ENCODE results near the gene SLC35B1. TPM values are rescaled to one million over a fixed set of nuclear protein-coding genes. Genes with fewer than 3 reads are reported as not detected.

Gene SLC35B1
- total RNA-seq, 2 experiments from 2014 or later: 50.4 TPM

- Mint-ChIP-seq H3K36me3 (ENCODE audit: low read depth) (peaks cover 81% of the 10 kb centered on the region), H3K9me3 (no peaks in the 10 kb centered on the region), H3K4me1 (peaks cover 53% of the 10 kb centered on the region), H3K4me3 (peak overlapping the region; percentile 26), H3K27ac (peak overlapping the region; percentile 90), H3K27me3 (no peaks in the 10 kb centered on the region)
- ChIA-PET CTCF (interaction anchor here (0.9 to 3.1 kb wide), 11 partner anchors 8 to 281 kb away, joined by 3 to 10 read pairs (median 4); partner anchors contain the start of genes FAM117A and SLC35B1), POLR2A (interaction anchor here (0.7 to 7.1 kb wide), 12 partner anchors 8 to 503 kb away, joined by 3 to 100 read pairs (median 7); partner anchors contain the start of genes FAM117A, KAT7 and SLC35B1)
- DNase-seq: peak; percentile 49
Observed at GRCh38 chr17:49715717-49716279, 8.0 kb upstream of the SLC35B1 start.

- POLR2A ChIA-PET: interaction anchor here (0.7 to 7.1 kb wide), 11 partner anchors 12 to 503 kb away, joined by 3 to 100 read pairs (median 7); partner anchors contain the start of genes FAM117A and KAT7
- Mint-ChIP-seq H3K9me3 (no peaks in the 10 kb centered on the region), H3K4me3 (peak overlapping the region; percentile 26), H3K4me1 (peaks cover 54% of the 10 kb centered on the region), H3K27me3 (no peaks in the 10 kb centered on the region), H3K36me3 (ENCODE audit: low read depth) (peaks cover 81% of the 10 kb centered on the region), H3K27ac (peak overlapping the region; percentile 90)
- CTCF ChIA-PET: interaction anchor here (0.6 to 1.9 kb wide), 14 partner anchors 10 to 282 kb away, joined by 3 to 10 read pairs (median 4); partner anchors contain the start of genes FAM117A and KAT7
- peak; percentile 61 for DNase-seq
Observed at GRCh38 chr17:49715216-49715615, 7.5 kb upstream of the SLC35B1 start.

GRCh38 chr17:49708515-49709183, 885 bp upstream of the SLC35B1 start:
- ChIA-PET CTCF (interaction anchor here (0.5 to 3.7 kb wide), 32 partner anchors 9 to 288 kb away, joined by 3 to 38 read pairs (median 6); partner anchors contain the start of genes FAM117A and KAT7), POLR2A (interaction anchor here (0.7 to 6.7 kb wide), 28 partner anchors 8 to 764 kb away, joined by 3 to 90 read pairs (median 5); partner anchors contain the start of genes FAM117A, KAT7, PHB1 and SNF8)
- peak; percentile 37 for DNase-seq
- peaks cover 54% of the 10 kb centered on the region for H3K36me3 Mint-ChIP-seq (ENCODE audit: low read depth)
- no peaks in the 10 kb centered on the region for H3K9me3 Mint-ChIP-seq
- H3K4me1 Mint-ChIP-seq: peaks cover 56% of the 10 kb centered on the region
- peak overlapping the region; percentile 90 for H3K4me3 Mint-ChIP-seq
- peak overlapping the region; percentile 93 for H3K27ac Mint-ChIP-seq
- H3K27me3 Mint-ChIP-seq: no peaks in the 10 kb centered on the region

DNA sequence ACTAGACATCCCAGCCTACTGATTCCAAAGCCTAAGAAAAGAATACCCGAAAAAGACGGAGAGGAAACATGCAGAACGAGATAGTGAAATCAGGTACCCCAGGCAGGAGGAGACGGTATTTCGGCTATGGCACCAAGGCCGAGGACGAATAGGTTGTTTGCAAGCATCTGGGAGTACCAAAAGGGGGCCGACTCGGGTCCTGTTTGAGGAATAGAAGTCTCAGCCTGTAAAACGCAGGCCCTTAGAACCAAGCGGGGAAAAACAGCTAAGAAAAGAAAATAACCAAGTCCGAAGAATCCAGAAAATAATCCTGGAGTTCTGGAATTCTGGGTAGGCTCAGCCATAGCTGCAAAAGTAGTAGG, 537 bp downstream of the SLC35B1 start:
- POLR2A ChIA-PET: interaction anchor here (0.6 to 6.7 kb wide), 20 partner anchors 10 to 300 kb away, joined by 3 to 90 read pairs (median 6); partner anchors contain the start of genes FAM117A and KAT7
- CTCF ChIA-PET: interaction anchor here (0.8 to 3.7 kb wide), 19 partner anchors 11 to 365 kb away, joined by 3 to 38 read pairs (median 6); partner anchors contain the start of genes FAM117A and KAT7
- Mint-ChIP-seq H3K9me3 (no peaks in the 10 kb centered on the region), H3K27me3 (no peaks in the 10 kb centered on the region), H3K27ac (peak overlapping the region; percentile 93), H3K4me3 (peak overlapping the region; percentile 90), H3K4me1 (peaks cover 57% of the 10 kb centered on the region), H3K36me3 (ENCODE audit: low read depth) (peaks cover 53% of the 10 kb centered on the region)
- peak; percentile 34 for DNase-seq

- Mint-ChIP-seq H3K4me1 (peaks cover 54% of the 10 kb centered on the region), H3K36me3 (ENCODE audit: low read depth) (peaks cover 53% of the 10 kb centered on the region), H3K27ac (no peak overlapping the region), H3K27me3 (no peaks in the 10 kb centered on the region), H3K9me3 (no peaks in the 10 kb centered on the region), H3K4me3 (no peak overlapping the region)
- CTCF ChIA-PET: interaction anchor here (1.2 to 3.0 kb wide), 3 partner anchors 10 to 135 kb away, joined by 3 to 20 read pairs (median 15); no protein-coding TSS in a partner anchor
- POLR2A ChIA-PET: interaction anchor here (0.9 to 6.7 kb wide), 2 partner anchors 11 to 83 kb away, joined by 3 to 82 read pairs; partner anchors contain the start of gene KAT7
- no peak for DNase-seq
Observed at GRCh38 chr17:49705254-49705653, 2.5 kb downstream of the SLC35B1 start.

DNA sequence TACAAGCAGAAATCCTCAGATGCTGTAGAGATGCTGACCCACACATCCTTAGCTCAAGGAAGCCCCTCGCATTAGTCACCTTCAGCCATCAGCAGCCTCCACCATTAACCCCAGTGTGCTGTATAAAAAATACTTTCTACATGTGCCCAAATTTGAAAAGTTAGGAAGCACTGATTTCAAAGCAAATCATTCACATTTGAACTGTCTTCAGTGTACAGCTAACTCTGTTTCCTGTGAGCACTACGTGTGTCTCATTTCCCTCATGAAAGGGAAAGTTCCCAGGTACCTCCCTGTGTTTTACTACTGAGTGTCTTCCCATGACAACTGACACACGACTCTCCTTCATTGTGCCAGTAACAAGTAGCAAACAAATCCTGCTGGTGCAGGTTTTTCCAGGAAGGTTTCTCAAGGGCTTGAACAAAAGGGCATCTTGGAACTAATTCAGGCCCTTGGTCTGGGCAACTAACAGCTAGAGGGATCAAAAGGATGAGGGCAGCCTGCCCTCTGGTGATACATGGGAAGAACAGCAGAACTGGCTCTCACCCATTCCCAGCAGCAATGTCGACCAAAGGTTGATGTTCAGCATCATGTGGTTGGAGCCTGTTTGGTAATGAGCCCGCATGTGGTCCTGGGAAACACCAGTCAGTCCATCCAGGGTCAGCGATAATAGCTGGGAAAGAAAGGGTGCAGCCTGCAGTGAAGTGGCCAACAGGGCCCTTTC, 4.0 kb downstream of the SLC35B1 start:
- ChIA-PET POLR2A (interaction anchor here (0.7 to 1.3 kb wide), 3 partner anchors 85 to 114 kb away, joined by 3 to 5 read pairs (median 3); partner anchors contain the start of gene KAT7), CTCF (interaction anchor here (0.8 to 3.0 kb wide), 8 partner anchors 8 to 295 kb away, joined by 3 to 20 read pairs (median 6); partner anchors contain the start of genes FAM117A and NXPH3)
- peaks cover 58% of the 10 kb centered on the region for H3K36me3 Mint-ChIP-seq (ENCODE audit: low read depth)
- H3K27ac Mint-ChIP-seq: peak overlapping the region; percentile 41
- no peaks in the 10 kb centered on the region for H3K27me3 Mint-ChIP-seq
- no peaks in the 10 kb centered on the region for H3K9me3 Mint-ChIP-seq
- peak; percentile 32 for DNase-seq
- peaks cover 43% of the 10 kb centered on the region for H3K4me1 Mint-ChIP-seq
- H3K4me3 Mint-ChIP-seq: no peak overlapping the region

DNA sequence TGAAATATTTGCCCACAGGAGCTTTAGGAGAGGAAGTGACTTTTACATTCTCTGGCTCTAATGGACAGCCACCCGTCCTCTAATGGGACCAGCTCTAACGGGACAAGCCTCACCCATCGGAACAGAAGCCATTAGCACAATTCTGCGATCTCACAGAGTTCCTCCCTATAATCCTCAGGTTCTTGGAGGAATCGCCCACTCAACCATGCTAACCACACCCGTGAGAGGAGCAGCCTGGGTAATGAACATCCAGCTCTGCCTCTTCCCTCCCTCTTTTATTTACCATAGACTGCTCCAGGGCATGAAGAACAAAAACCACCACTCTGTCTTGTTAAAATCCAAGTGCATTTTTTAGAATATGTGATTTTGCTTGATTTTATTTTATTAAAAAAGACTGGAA, 6.8 kb downstream of the SLC35B1 start:
- Mint-ChIP-seq H3K27me3 (no peaks in the 10 kb centered on the region), H3K36me3 (ENCODE audit: low read depth) (peaks cover 52% of the 10 kb centered on the region), H3K4me3 (no peak overlapping the region), H3K4me1 (peaks cover 35% of the 10 kb centered on the region), H3K9me3 (no peaks in the 10 kb centered on the region), H3K27ac (no peak overlapping the region)
- ChIA-PET POLR2A (interaction anchor here (1.5 kb wide), 1 partner anchor 128 kb away, joined by 3 read pairs; no protein-coding TSS in a partner anchor), CTCF (interaction anchor here (0.6 to 2.5 kb wide), 5 partner anchors 125 to 864 kb away, joined by 3 to 14 read pairs (median 7); no protein-coding TSS in a partner anchor)
- DNase-seq: no peak

DNA sequence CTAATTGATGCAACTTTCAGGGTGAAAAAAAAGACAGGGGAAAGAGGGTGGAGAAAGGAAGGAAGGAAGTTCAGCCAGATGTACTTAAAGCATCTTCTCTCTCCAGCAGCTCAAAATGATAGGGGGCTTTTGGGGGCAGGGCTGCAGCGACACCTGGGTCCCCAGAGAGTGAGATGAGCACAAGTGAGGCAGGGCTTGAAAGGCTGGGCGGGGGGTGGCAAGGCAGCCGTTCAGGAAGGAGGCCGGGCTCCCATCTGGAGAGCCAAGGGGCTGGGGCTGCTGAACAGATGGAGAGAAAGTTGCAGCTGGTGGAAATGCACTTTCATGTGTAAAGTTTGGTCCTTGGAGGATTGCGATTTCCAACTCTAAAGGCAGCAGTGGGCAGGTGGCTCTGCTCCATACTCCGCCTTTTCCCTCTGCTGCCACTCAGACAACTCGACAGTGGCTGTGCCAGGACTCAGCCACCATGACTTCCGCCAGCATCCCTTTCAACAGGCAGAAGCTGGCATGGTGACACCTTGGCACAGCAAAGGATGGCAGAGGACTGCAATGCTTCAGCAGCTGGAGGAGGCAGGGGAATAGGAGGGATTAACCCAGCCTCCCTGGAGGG, 7.7 kb downstream of the SLC35B1 start:
- Mint-ChIP-seq H3K9me3 (no peaks in the 10 kb centered on the region), H3K36me3 (ENCODE audit: low read depth) (peaks cover 45% of the 10 kb centered on the region), H3K4me3 (no peak overlapping the region), H3K4me1 (peaks cover 35% of the 10 kb centered on the region), H3K27ac (no peak overlapping the region), H3K27me3 (no peaks in the 10 kb centered on the region)
- CTCF ChIA-PET: interaction anchor here (2.1 to 7.7 kb wide), 5 partner anchors 124 to 143 kb away, joined by 7 to 95 read pairs (median 8); partner anchors contain the start of gene NXPH3
- DNase-seq: no peak
- POLR2A ChIA-PET: interaction anchor here (1.0 to 5.7 kb wide), 3 partner anchors 9 to 127 kb away, joined by 3 to 42 read pairs (median 3); partner anchors contain the start of gene SLC35B1

DNA sequence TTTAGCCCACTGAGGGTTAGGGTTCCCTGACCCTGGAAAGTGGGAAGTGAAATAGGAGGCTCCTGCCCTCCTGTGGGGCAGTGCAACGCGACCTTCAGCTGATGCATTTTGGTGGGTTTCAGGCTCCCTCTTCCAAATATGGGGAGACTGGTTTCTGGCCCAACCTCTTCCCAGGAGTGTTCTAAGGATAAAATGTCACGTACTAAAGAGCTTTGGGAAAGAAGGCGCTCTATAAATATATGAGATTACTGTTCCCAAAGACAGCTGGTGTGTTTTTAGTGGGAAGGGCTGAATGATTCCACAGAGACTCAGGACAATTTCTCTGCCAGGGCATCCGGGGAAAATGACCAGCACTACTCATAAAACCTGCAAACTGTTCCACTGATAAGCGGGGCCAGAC, 9.8 kb downstream of the SLC35B1 start:
- no peak overlapping the region for H3K27ac Mint-ChIP-seq
- ChIA-PET POLR2A (interaction anchor here (0.7 to 5.7 kb wide), 4 partner anchors 11 to 128 kb away, joined by 3 to 42 read pairs (median 12); partner anchors contain the start of genes KAT7 and SLC35B1), CTCF (interaction anchor here (1.1 to 7.7 kb wide), 7 partner anchors 10 to 396 kb away, joined by 3 to 95 read pairs (median 8); partner anchors contain the start of genes NXPH3 and SLC35B1)
- no peak overlapping the region for H3K4me3 Mint-ChIP-seq
- peaks cover 27% of the 10 kb centered on the region for H3K4me1 Mint-ChIP-seq
- H3K36me3 Mint-ChIP-seq (ENCODE audit: low read depth): peaks cover 30% of the 10 kb centered on the region
- H3K9me3 Mint-ChIP-seq: no peaks in the 10 kb centered on the region
- H3K27me3 Mint-ChIP-seq: no peaks in the 10 kb centered on the region
- DNase-seq: no peak

- Mint-ChIP-seq H3K9me3 (no peaks in the 10 kb centered on the region), H3K36me3 (ENCODE audit: low read depth) (peaks cover 23% of the 10 kb centered on the region), H3K27me3 (no peaks in the 10 kb centered on the region), H3K27ac (peak overlapping the region; percentile 77), H3K4me3 (peak overlapping the region; percentile 1), H3K4me1 (peaks cover 27% of the 10 kb centered on the region)
- ChIA-PET CTCF (interaction anchor here (0.6 to 7.7 kb wide), 29 partner anchors 8 to 801 kb away, joined by 3 to 95 read pairs (median 4); partner anchors contain the start of genes NXPH3 and SLC35B1), POLR2A (interaction anchor here (0.6 to 5.7 kb wide), 11 partner anchors 9 to 308 kb away, joined by 3 to 42 read pairs (median 4); partner anchors contain the start of genes KAT7 and SLC35B1)
- DNase-seq: peak; percentile 76
Observed at GRCh38 chr17:49696233-49696761, 11.5 kb downstream of the SLC35B1 start.

- ChIA-PET POLR2A (interaction anchor here (0.9 to 5.7 kb wide), 10 partner anchors 12 to 308 kb away, joined by 3 to 42 read pairs (median 4); partner anchors contain the start of genes KAT7 and SLC35B1), CTCF (interaction anchor here (0.6 to 7.7 kb wide), 30 partner anchors 9 to 802 kb away, joined by 3 to 95 read pairs (median 4); partner anchors contain the start of genes NXPH3 and SLC35B1)
- Mint-ChIP-seq H3K4me1 (peaks cover 27% of the 10 kb centered on the region), H3K27ac (peak overlapping the region; percentile 77), H3K36me3 (ENCODE audit: low read depth) (peaks cover 18% of the 10 kb centered on the region), H3K4me3 (peak overlapping the region; percentile 1), H3K27me3 (no peaks in the 10 kb centered on the region), H3K9me3 (no peaks in the 10 kb centered on the region)
- no peak for DNase-seq
Observed at GRCh38 chr17:49695698-49696232, 12.0 kb downstream of the SLC35B1 start.

All from activated CD4-positive, alpha-beta memory T cell treated with anti-CD3 and anti-CD28 coated beads, Interleukin-2, amount 10 ng/mL, durations not matched to agents 7 days and 5 days (primary cell).